NB4 (cell line): ENCODE measurements around the gene TRMT61A.
A peak's percentile ranks its signal among the peaks of the same experiment; 100 is the strongest.

Source experiments
- DNase-seq: peaks from one replicate; pipeline ENCODE4 v3.0.0; 2010; ENCODE audit warnings: low read depth
- H3K4me3 ChIP-seq: one replicate; pipeline ENCODE4 v1.5.1; 2011; ENCODE audit warnings: mild to moderate bottlenecking, low read depth, low read length, moderate library complexity
- MYC ChIP-seq: IDR thresholded peaks from 2 replicates; pipeline ENCODE4 v1.6.1; 2011; ENCODE audit warnings: low read depth, low read length
- POLR2A ChIP-seq: IDR thresholded peaks from 2 replicates; pipeline ENCODE4 v1.6.1; 2011; ENCODE audit warnings: mild to moderate bottlenecking; ENCODE audit not compliant: insufficient read length; ENCODE audit errors: extremely low read depth
- TF ChIP-seq, protein P1 (sequence below): IDR thresholded peaks from one replicate; pipeline ENCODE4 v1.5.1; 2012; ENCODE audit warnings: low read depth, low read length
- TF ChIP-seq, protein P2 (sequence below): IDR thresholded peaks from 2 replicates; pipeline ENCODE4 v1.6.1; 2011; ENCODE audit warnings: low read depth, low read length

The TRMT61A gene

DNA sequence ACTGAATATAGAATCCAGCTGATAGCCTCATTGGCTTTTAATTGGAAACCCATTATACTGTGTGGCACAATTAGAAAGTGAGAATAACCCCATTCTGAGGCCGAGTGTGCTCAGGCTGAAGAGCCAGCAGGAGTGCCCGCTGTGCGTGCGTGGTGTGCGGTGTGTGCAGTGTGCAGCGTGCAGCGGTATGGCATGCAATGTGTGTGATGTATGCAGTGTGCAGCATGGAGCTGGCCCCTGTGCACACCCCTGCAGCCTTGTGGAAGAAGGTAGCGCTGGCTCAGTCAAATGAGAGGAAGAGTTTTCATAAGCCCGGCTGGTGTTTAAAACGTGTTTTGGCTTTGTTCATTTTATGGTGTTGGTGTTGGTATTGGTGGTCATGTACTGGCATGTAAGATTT, 29.3 kb upstream of the TRMT61A start:
- no peak for DNase-seq
- H3K4me3 ChIP-seq = no peak overlapping the region
- TF ChIP-seq, protein P1, sequence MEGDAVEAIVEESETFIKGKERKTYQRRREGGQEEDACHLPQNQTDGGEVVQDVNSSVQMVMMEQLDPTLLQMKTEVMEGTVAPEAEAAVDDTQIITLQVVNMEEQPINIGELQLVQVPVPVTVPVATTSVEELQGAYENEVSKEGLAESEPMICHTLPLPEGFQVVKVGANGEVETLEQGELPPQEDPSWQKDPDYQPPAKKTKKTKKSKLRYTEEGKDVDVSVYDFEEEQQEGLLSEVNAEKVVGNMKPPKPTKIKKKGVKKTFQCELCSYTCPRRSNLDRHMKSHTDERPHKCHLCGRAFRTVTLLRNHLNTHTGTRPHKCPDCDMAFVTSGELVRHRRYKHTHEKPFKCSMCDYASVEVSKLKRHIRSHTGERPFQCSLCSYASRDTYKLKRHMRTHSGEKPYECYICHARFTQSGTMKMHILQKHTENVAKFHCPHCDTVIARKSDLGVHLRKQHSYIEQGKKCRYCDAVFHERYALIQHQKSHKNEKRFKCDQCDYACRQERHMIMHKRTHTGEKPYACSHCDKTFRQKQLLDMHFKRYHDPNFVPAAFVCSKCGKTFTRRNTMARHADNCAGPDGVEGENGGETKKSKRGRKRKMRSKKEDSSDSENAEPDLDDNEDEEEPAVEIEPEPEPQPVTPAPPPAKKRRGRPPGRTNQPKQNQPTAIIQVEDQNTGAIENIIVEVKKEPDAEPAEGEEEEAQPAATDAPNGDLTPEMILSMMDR = no peak
- TF ChIP-seq POLR2A (no peak), MYC (no peak)
- TF ChIP-seq, protein P2, sequence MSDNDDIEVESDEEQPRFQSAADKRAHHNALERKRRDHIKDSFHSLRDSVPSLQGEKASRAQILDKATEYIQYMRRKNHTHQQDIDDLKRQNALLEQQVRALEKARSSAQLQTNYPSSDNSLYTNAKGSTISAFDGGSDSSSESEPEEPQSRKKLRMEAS = no peak

DNA sequence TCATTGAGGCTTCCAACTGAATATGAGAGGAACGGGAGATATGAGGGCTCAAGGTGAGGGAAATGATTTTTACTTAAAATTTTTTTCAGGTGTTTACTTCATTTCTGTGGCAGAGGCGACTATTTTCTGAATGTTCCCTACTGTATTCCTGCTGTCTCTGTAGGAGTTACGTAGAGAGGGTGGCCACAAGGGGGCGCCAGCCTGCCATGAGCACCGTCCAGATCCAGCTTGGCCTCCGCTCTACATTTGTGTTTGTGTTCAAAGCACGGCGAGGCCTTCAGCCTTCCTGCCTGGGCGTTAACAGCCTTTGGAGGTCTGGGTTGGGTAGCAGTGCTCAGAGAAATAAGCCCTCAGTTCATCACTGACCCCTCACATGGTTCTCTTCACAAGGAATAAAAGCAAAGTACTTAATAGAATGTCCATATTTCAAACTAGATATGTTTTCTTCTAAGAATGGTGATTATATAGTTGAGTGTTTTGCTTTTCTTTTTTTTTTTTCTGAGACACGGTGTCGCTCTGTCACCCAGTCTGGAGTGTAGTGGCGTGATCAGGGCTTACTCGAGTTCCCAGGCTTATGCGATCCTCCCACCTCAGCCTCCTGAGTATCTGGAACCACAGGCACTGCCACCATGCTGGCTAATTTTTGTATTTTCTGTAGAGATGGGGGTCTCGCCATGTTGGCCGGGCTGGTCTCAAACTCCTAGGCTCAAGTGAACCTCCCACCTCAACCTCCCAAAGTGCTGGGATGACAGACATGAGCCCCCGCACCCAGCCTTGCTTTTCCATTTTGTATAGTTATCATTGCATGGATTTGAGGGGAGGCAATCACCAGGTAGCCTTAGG, 28.6 kb upstream of the TRMT61A start:
- H3K4me3 ChIP-seq = no peak overlapping the region
- DNase-seq = peak; percentile 79
- no peak for TF ChIP-seq POLR2A
- TF ChIP-seq MYC = no peak; the same call in 1 of the 2 replicates
- TF ChIP-seq, protein P1 = peak; percentile 88
- TF ChIP-seq, protein P2 = peak; percentile 17; the same call in 1 of the 2 replicates

DNA sequence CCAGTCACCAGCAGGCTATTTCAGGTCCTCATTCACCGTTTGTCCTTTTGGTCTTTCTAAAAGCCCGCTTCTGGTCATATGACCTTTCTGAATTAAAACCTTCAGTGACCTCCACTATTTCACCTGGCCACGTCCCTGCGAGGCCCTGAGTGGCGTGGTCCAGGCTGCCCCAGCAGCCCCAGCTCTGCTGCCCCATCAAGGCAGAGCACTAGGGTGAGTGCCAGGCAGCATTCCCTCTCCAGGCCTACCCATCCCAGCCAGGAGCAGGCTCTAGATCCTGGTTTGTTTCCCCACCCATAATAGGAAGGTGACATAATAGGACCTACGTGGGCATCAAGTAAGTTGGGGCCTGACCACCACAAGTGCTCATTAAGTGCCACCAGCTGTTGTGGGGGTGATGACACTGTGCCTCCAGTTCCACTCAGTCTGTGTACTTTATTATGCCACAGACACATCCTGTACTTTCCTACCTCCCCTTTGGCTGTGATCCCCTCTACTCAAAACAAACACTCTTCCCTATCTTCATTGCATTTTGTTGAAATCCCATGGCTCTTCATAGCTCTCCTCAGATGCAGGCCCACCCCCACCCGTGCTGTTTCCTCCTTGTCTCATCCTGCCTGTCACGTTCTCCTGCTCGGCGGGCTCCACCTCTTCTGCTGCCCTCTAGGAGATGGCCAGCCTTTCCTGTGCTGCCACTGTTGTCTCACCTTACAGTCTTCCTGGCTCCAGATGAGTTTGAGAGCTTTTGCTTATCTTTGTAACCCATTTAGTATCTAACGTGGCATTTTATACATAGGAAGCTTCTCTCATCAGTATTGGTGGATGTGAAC, 27.7 kb upstream of the TRMT61A start:
- no peak for DNase-seq
- H3K4me3 ChIP-seq = no peak overlapping the region
- TF ChIP-seq POLR2A = no peak
- TF ChIP-seq MYC = no peak
- TF ChIP-seq, protein P2 = no peak
- TF ChIP-seq, protein P1 = no peak

DNA sequence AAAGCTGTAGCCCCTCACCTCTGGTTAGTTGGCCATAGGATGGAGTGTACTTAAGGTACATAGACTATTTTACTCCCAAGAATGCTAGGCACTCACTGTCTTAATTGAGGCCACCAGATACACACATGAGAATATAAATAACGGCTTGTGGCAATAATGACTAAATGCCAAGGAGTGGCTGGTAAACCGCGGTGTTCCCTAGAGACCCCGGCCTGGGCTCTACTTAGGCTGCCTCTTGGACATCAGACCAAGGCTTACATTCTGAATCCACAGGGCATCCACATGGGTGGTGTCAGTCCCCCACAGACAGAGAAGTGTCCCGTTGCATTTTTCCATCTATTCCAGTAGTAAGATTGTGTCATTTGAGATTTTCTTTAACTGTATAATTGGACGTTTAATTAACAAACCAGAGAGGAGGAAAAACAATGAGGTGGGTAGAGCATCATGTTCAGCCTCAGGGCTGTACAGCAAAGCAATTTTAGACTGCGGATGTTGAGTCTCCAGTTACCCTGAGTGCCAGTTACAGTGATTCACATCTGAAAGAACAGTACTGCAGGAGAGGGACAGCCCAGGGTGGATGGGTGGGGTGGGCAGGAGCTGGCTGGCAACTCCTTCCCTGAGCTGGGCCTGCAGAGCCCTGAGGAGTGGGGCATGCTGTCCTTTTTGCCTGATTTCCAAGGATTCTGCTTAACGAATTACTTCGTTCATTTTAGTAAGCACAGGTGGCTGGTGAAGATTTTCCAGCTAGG, 26.9 kb upstream of the TRMT61A start:
- no peak overlapping the region for H3K4me3 ChIP-seq
- DNase-seq = no peak
- TF ChIP-seq, protein P1 = no peak

DNA sequence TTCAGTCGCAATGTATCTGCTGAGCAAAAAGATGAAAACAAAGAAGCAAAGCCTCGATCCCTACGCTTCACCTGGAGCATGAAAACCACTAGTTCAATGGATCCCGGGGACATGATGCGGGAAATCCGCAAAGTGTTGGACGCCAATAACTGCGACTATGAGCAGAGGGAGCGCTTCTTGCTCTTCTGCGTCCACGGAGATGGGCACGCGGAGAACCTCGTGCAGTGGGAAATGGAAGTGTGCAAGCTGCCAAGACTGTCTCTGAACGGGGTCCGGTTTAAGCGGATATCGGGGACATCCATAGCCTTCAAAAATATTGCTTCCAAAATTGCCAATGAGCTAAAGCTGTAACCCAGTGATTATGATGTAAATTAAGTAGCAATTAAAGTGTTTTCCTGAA, 26.1 kb upstream of the TRMT61A start:
- DNase-seq = no peak
- TF ChIP-seq, protein P2 = no peak
- TF ChIP-seq, protein P1 = no peak
- TF ChIP-seq MYC (no peak), POLR2A (no peak)
- H3K4me3 ChIP-seq = no peak overlapping the region
